Esophagus muscularis mucosa (tissue), 3 donors: Measurements from ENCODE around the gene HS6ST2.

Experiments
- CTCF ChIP-seq, 3 experiments: fragments of 200-600 bp in 2 of 3; fragments of 450-650 bp in 1 of 3; sonication (generic) in 2 of 3; IDR thresholded peaks; one replicate each; pipeline ENCODE4 v1.5.1; 2017 to 2019; ENCODE audit warnings: antibody characterized with exemption in 3 of 3, mild to moderate bottlenecking in 2 of 3, moderate library complexity in 1 of 3
- POLR2AphosphoS5 ChIP-seq, 2 donors: sonication (generic); formaldehyde crosslinking; IDR thresholded peaks; one replicate each; pipeline ENCODE4 v1.6.1; 2017; ENCODE audit warnings: antibody characterized with exemption in 2 of 2

- TF ChIP-seq CTCF (IDR thresholded peaks at IDR 0.05): no peak
- TF ChIP-seq POLR2AphosphoS5 (IDR thresholded peaks at IDR 0.05): no peak
These were observed 188.8 kb downstream of the HS6ST2 start for GRCh38 chrX:132769609-132770008.
